GM12873 (cell line): ENCODE data around the gene C10orf90.

Experiments
- CTCF ChIP-seq: IDR thresholded peaks from 2 replicates; pipeline ENCODE4 v1.5.1; 2012; ENCODE audit warnings: low read depth, mild to moderate bottlenecking, moderate library complexity, low read length, control low read depth; ENCODE audit not compliant: insufficient read depth; ENCODE audit errors: missing control alignments

The C10orf90 gene

GRCh38 chr10:126503392-126504062 is 167.0 kb downstream of the C10orf90 start:
- TF ChIP-seq CTCF, result no peak

- TF ChIP-seq CTCF, result no peak
Measured at GRCh38 chr10:126502441-126502840, 168.1 kb downstream of the C10orf90 start.

GRCh38 chr10:126501828-126502227 is 168.7 kb downstream of the C10orf90 start:
- TF ChIP-seq CTCF, result no peak

GRCh38 chr10:126500866-126501265 is 169.6 kb downstream of the C10orf90 start:
- no peak for TF ChIP-seq CTCF

GRCh38 chr10:126500185-126500584 is 170.3 kb downstream of the C10orf90 start:
- TF ChIP-seq CTCF, result no peak

GRCh38 chr10:126499744-126500143 is 170.7 kb downstream of the C10orf90 start:
- TF ChIP-seq CTCF, result no peak

- no peak for TF ChIP-seq CTCF
Measured at GRCh38 chr10:126497672-126498071, 172.8 kb downstream of the C10orf90 start.
